WTC11 (cell line): ENCODE results near the gene MAMLD1. TPM values are rescaled to one million over a fixed set of nuclear protein-coding genes. Genes with fewer than 3 reads are reported as not detected.
A peak's percentile ranks its signal among the peaks of the same experiment; 100 is the strongest.

Source experiments
- ATAC-seq: fragments of 200-7000 bp; cut with Tn5 transposase; 2 replicates; pipeline ENCODE4 v1.10.0; 2021; ENCODE audit warnings: mild to moderate bottlenecking, moderate library complexity
- CTCF ChIA-PET: fragments of 300-600 bp; sonication (Branson Sonifier 250); formaldehyde crosslinking; loops from one replicate; lab custom pipeline; 2021; ENCODE audit warnings: antibody characterized with exemption; lab: Charles Lee
- POLR2A ChIA-PET: fragments of 350-600 bp; sonication (Branson Sonifier 250); formaldehyde crosslinking; loops from one replicate; lab custom pipeline; 2021; ENCODE audit warnings: antibody characterized with exemption; lab: Charles Lee
- DNase-seq: peaks from one replicate; pipeline ENCODE4 v3.0.0; 2021; ENCODE audit warnings: low spot score
- H3K27ac Mint-ChIP-seq: 2 replicates; pipeline ENCODE4 v1.8.0; 2021; ENCODE audit warnings: mixed read lengths
- H3K27me3 Mint-ChIP-seq: 2 replicates; pipeline ENCODE4 v1.8.0; 2021; ENCODE audit warnings: low read depth, mild to moderate bottlenecking, moderate library complexity, mixed read lengths
- H3K36me3 Mint-ChIP-seq: 2 replicates; pipeline ENCODE4 v1.8.0; 2021; ENCODE audit warnings: mixed read lengths
- H3K4me1 Mint-ChIP-seq: 2 replicates; pipeline ENCODE4 v1.8.0; 2022; ENCODE audit warnings: mixed read lengths
- H3K4me3 Mint-ChIP-seq: 2 replicates; pipeline ENCODE4 v1.8.0; 2021; ENCODE audit warnings: mild to moderate bottlenecking, moderate library complexity, mixed read lengths
- H3K9me3 Mint-ChIP-seq: 2 replicates; pipeline ENCODE4 v1.8.0; 2021; ENCODE audit warnings: mixed read lengths
- CBFB ChIP-seq: sonication (generic); formaldehyde crosslinking; IDR thresholded peaks from 2 replicates; pipeline ENCODE4 v1.8.1; 2022; ENCODE audit warnings: mild to moderate bottlenecking, low read depth, missing genetic modification reagents
- CREB1 ChIP-seq: sonication (generic); formaldehyde crosslinking; IDR thresholded peaks from 2 replicates; pipeline ENCODE4 v1.8.0; 2023; ENCODE audit warnings: mild to moderate bottlenecking, missing genetic modification reagents
- EMX1 ChIP-seq: fragments of 250-450 bp; sonication (Bioruptor Pico); IDR thresholded peaks from 2 replicates; pipeline ENCODE4 v1.8.0; 2021; ENCODE audit warnings: mild to moderate bottlenecking
- ESRRA ChIP-seq: sonication (generic); formaldehyde crosslinking; IDR thresholded peaks from 2 replicates; pipeline ENCODE4 v1.8.1; 2022; ENCODE audit warnings: mild to moderate bottlenecking, missing genetic modification reagents, borderline replicate concordance
- FOXP1 ChIP-seq: sonication (generic); formaldehyde crosslinking; IDR thresholded peaks from 2 replicates; pipeline ENCODE4 v1.8.0; 2022; ENCODE audit warnings: missing genetic modification reagents, mild to moderate bottlenecking, moderate library complexity, borderline replicate concordance
- HMGA2 ChIP-seq: fragments of 250-450 bp; sonication (Bioruptor Pico); IDR thresholded peaks from 2 replicates; pipeline ENCODE4 v1.4.0; 2021; ENCODE audit warnings: mild to moderate bottlenecking, moderate library complexity
- NR1H2 ChIP-seq: sonication (generic); formaldehyde crosslinking; IDR thresholded peaks from 2 replicates; pipeline ENCODE4 v1.9.0; 2021; ENCODE audit warnings: mild to moderate bottlenecking, moderate library complexity, missing genetic modification reagents
- PRRX2 ChIP-seq: fragments of 250-450 bp; sonication (Bioruptor Pico); IDR thresholded peaks from 2 replicates; pipeline ENCODE4 v1.8.0; 2021; ENCODE audit warnings: mild to moderate bottlenecking
- RORB ChIP-seq: fragments of 250-450 bp; sonication (Bioruptor Pico); IDR thresholded peaks from 2 replicates; pipeline ENCODE4 v1.9.0; 2021; ENCODE audit warnings: mild to moderate bottlenecking
- SMAD3 ChIP-seq: sonication (generic); formaldehyde crosslinking; IDR thresholded peaks from 2 replicates; pipeline ENCODE4 v1.8.0; 2022; ENCODE audit warnings: missing genetic modification reagents, mild to moderate bottlenecking, borderline replicate concordance
- ZBTB21 ChIP-seq: sonication (generic); formaldehyde crosslinking; IDR thresholded peaks from 2 replicates; pipeline ENCODE4 v1.8.1; 2023; ENCODE audit warnings: mild to moderate bottlenecking, missing genetic modification reagents, borderline replicate concordance
- ZNF232 ChIP-seq: sonication (generic); formaldehyde crosslinking; IDR thresholded peaks from 2 replicates; pipeline ENCODE4 v1.8.0; 2022; ENCODE audit warnings: mild to moderate bottlenecking, missing genetic modification reagents
- ZNF263 ChIP-seq: sonication (generic); formaldehyde crosslinking; IDR thresholded peaks from 2 replicates; pipeline ENCODE4 v1.8.1; 2022; ENCODE audit warnings: low read depth, mild to moderate bottlenecking, moderate library complexity, missing genetic modification reagents
- ZNF423 ChIP-seq: fragments of 250-450 bp; sonication (Bioruptor Pico); IDR thresholded peaks from 2 replicates; pipeline ENCODE4 v2.1.2; 2022; ENCODE audit warnings: mild to moderate bottlenecking, moderate library complexity
- total RNA-seq: library from RNA; stranded (reverse); gene quantifications from 3 replicates; pipeline ENCODE4 v1.2.3, GENCODE V29; 2021
- TF ChIP-seq, protein P1 (sequence below): sonication (generic); formaldehyde crosslinking; conservative IDR thresholded peaks from 2 replicates; pipeline ENCODE4 v1.8.1; 2023; ENCODE audit warnings: mild to moderate bottlenecking, low read depth, missing genetic modification reagents, moderate library complexity
- TF ChIP-seq, protein P2 (sequence below): sonication (generic); formaldehyde crosslinking; IDR thresholded peaks from 2 replicates; pipeline ENCODE4 v1.8.0; 2023; ENCODE audit warnings: missing genetic modification reagents, mild to moderate bottlenecking, borderline replicate concordance
- TF ChIP-seq, protein P3 (sequence below): sonication (generic); formaldehyde crosslinking; IDR thresholded peaks from 2 replicates; pipeline ENCODE4 v1.8.1; 2023; ENCODE audit warnings: mild to moderate bottlenecking, moderate library complexity, missing genetic modification reagents

Gene MAMLD1
- total RNA-seq, 1 experiment from 2014 or later, result 0.35 TPM

DNA sequence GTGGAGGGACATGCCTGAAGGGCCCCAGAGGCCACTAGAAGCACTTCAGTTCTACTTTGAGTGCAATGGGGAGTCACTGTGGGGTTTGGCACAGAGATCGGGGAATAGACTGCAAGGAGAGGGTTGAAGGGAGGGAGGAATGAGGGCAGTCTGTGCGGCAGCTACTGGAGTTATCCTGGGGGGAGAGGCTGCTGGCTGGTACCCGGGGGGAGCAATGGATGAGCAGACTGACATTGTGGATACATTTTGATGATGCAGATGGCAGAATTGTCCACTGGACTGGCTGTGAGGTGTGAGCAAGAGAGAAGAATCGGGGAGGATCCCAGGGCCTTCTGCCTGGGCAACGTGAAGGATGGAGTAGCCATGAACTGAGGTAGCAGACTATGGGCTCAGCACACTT lies 2.8 kb upstream of the MAMLD1 start (continued):
- TF ChIP-seq NR1H2 (CRISPR knock-in tag), result no peak
- no peak for TF ChIP-seq ESRRA
- TF ChIP-seq, protein P1, sequence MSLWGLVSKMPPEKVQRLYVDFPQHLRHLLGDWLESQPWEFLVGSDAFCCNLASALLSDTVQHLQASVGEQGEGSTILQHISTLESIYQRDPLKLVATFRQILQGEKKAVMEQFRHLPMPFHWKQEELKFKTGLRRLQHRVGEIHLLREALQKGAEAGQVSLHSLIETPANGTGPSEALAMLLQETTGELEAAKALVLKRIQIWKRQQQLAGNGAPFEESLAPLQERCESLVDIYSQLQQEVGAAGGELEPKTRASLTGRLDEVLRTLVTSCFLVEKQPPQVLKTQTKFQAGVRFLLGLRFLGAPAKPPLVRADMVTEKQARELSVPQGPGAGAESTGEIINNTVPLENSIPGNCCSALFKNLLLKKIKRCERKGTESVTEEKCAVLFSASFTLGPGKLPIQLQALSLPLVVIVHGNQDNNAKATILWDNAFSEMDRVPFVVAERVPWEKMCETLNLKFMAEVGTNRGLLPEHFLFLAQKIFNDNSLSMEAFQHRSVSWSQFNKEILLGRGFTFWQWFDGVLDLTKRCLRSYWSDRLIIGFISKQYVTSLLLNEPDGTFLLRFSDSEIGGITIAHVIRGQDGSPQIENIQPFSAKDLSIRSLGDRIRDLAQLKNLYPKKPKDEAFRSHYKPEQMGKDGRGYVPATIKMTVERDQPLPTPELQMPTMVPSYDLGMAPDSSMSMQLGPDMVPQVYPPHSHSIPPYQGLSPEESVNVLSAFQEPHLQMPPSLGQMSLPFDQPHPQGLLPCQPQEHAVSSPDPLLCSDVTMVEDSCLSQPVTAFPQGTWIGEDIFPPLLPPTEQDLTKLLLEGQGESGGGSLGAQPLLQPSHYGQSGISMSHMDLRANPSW (CRISPR knock-in tag), result no peak
- TF ChIP-seq HMGA2 (CRISPR knock-in tag), result no peak
- no peak for TF ChIP-seq ZNF263 (CRISPR knock-in tag)

DNA sequence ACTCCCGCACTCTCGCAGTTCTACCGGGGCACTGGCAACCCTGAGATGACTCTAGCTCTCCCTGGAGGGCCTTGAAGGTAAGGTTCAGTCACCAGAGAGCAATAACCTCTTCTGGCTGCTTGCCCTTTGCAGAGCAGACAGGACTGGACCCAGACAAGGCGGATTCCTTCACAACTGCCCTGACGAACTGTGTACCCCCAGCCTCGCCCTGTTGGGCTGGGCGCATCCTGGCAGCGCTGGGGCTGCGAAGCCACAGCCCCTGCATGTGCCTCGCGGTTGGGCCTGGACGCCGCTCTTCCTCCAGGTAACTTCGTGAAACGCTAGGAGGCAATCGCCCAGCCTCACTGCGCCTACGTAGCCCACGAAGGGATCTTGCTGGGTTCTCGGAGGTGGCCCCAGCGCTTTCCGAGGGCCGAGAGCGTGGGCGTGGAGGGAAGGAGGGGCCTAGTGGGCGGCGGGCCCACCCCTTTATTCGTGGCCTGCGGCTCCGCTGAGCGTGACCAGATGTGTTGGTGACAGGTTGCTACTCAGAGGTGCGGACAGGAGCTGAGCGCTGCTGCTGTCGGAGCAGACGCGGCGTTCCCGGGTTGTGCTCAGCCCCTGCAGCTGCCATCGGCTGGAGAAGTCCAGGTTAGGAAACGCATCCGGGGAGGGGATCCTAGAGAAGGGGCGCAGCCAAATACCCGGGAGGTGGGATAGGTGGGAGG lies 1.9 kb upstream of the MAMLD1 start:
- Mint-ChIP-seq H3K27me3 (peaks cover 65% of the 10 kb centered on the region), H3K36me3 (no peaks in the 10 kb centered on the region), H3K4me1 (peaks cover 6% of the 10 kb centered on the region), H3K27ac (no peak overlapping the region), H3K9me3 (no peaks in the 10 kb centered on the region), H3K4me3 (peak overlapping the region; percentile 66)
- POLR2A ChIA-PET, result no interaction called here
- ATAC-seq, result peak; percentile 44
- peak; percentile 20 for DNase-seq
- 0 out of 2 replicates have a peak, but pooled peaks have one; percentile 32 for TF ChIP-seq FOXP1
- TF ChIP-seq, protein P2, sequence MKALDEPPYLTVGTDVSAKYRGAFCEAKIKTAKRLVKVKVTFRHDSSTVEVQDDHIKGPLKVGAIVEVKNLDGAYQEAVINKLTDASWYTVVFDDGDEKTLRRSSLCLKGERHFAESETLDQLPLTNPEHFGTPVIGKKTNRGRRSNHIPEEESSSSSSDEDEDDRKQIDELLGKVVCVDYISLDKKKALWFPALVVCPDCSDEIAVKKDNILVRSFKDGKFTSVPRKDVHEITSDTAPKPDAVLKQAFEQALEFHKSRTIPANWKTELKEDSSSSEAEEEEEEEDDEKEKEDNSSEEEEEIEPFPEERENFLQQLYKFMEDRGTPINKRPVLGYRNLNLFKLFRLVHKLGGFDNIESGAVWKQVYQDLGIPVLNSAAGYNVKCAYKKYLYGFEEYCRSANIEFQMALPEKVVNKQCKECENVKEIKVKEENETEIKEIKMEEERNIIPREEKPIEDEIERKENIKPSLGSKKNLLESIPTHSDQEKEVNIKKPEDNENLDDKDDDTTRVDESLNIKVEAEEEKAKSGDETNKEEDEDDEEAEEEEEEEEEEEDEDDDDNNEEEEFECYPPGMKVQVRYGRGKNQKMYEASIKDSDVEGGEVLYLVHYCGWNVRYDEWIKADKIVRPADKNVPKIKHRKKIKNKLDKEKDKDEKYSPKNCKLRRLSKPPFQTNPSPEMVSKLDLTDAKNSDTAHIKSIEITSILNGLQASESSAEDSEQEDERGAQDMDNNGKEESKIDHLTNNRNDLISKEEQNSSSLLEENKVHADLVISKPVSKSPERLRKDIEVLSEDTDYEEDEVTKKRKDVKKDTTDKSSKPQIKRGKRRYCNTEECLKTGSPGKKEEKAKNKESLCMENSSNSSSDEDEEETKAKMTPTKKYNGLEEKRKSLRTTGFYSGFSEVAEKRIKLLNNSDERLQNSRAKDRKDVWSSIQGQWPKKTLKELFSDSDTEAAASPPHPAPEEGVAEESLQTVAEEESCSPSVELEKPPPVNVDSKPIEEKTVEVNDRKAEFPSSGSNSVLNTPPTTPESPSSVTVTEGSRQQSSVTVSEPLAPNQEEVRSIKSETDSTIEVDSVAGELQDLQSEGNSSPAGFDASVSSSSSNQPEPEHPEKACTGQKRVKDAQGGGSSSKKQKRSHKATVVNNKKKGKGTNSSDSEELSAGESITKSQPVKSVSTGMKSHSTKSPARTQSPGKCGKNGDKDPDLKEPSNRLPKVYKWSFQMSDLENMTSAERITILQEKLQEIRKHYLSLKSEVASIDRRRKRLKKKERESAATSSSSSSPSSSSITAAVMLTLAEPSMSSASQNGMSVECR, result no peak
- CTCF ChIA-PET, result interaction anchor here (0.6 to 2.1 kb wide), 12 partner anchors 13 to 422 kb away, joined by 3 to 12 read pairs (median 4); no protein-coding TSS in a partner anchor

DNA sequence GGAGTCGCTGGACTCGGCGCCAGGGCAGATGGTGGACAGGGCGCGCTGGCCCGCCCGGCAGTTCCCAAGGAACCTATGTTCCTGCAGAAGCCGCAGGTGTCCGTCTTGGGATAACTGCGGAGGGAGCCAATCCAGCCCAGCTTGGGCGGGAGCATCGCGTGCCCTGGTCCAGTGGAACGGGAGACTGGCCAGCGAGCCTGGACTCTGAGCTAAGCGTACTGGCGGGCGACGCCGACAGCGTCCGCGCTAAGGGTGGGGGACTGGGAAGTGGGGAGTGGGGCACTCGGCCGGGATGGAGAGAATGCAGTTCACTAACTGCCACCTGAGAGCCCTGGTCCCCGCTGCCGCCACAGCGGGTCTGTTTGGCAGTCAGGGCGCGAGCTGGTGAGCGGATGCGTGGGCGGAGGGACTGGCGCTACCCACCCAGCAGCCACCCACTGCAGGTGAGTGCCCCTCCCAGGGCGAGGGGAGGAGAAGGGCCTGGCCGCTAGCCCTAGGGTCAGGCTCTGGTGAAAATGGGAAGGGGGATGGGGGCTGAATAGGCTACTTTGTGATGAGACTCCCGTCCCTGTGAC lies 1.3 kb upstream of the MAMLD1 start:
- Mint-ChIP-seq H3K27me3 (peaks cover 72% of the 10 kb centered on the region), H3K4me3 (peak overlapping the region; percentile 66), H3K36me3 (no peaks in the 10 kb centered on the region), H3K9me3 (no peaks in the 10 kb centered on the region), H3K4me1 (peaks cover 12% of the 10 kb centered on the region), H3K27ac (no peak overlapping the region)
- POLR2A ChIA-PET, result no interaction called here
- ATAC-seq (no peak), DNase-seq (peak; percentile 28)
- TF ChIP-seq ZNF232 (CRISPR knock-in tag) (no peak), RORB (no peak), PRRX2 (no peak), CBFB (no peak), SMAD3 (CRISPR knock-in tag) (no peak), ZNF423 (CRISPR knock-in tag) (no peak), ZBTB21 (CRISPR knock-in tag) (no peak), CREB1 (CRISPR knock-in tag) (no peak), EMX1 (CRISPR knock-in tag) (no peak)
- TF ChIP-seq, protein P3, sequence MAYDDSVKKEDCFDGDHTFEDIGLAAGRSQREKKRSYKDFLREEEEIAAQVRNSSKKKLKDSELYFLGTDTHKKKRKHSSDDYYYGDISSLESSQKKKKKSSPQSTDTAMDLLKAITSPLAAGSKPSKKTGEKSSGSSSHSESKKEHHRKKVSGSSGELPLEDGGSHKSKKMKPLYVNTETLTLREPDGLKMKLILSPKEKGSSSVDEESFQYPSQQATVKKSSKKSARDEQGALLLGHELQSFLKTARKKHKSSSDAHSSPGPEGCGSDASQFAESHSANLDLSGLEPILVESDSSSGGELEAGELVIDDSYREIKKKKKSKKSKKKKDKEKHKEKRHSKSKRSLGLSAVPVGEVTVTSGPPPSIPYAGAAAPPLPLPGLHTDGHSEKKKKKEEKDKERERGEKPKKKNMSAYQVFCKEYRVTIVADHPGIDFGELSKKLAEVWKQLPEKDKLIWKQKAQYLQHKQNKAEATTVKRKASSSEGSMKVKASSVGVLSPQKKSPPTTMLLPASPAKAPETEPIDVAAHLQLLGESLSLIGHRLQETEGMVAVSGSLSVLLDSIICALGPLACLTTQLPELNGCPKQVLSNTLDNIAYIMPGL (CRISPR knock-in tag), result no peak
- CTCF ChIA-PET, result interaction anchor here (0.6 to 2.1 kb wide), 7 partner anchors 14 to 423 kb away, joined by 3 to 12 read pairs (median 4); no protein-coding TSS in a partner anchor
